NB4 (cell line): ENCODE results near the gene BAZ2B.

Source experiments
- CTCF ChIP-seq: IDR thresholded peaks from one replicate; pipeline ENCODE4 v1.5.1; 2012; ENCODE audit warnings: low read depth, low read length
- POLR2A ChIP-seq: IDR thresholded peaks from 2 replicates; pipeline ENCODE4 v1.6.1; 2011; ENCODE audit warnings: mild to moderate bottlenecking; ENCODE audit not compliant: insufficient read length; ENCODE audit errors: extremely low read depth

DNA sequence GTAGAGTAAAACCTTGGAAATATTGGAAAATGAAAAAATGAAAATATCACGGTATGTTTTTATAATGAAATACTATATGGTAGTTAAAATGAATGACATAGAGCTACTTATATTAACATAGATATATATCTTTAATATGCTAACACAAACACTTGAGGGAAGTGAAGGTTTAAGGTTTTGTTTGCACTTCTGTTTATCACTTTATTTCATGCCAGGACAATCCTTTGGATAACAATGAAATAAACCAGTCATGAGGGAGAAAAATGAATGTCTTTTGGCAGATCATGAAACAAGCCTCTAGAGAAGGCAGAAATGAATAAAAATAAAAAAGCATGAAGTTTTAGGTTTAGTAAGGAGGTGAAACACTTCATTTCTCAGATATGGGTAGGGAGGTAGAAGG lies 89.9 kb downstream of the BAZ2B start:
- TF ChIP-seq CTCF (no peak), POLR2A (no peak)
